GM18505 (cell line): Measurements from ENCODE around the gene RASSF5.

Experiments used
- ATAC-seq: cut with Tn5 transposase; IDR thresholded peaks from one replicate; pipeline ENCODE4 v1.9.1; 2021; ENCODE audit not compliant: unreplicated experiment
- POLR2A ChIP-seq: IDR thresholded peaks from 4 replicates; pipeline ENCODE4 v1.6.1; 2011; ENCODE audit warnings: borderline replicate concordance; ENCODE audit not compliant: insufficient read depth, insufficient read length; ENCODE audit errors: extremely low read depth

RASSF5 gene

DNA sequence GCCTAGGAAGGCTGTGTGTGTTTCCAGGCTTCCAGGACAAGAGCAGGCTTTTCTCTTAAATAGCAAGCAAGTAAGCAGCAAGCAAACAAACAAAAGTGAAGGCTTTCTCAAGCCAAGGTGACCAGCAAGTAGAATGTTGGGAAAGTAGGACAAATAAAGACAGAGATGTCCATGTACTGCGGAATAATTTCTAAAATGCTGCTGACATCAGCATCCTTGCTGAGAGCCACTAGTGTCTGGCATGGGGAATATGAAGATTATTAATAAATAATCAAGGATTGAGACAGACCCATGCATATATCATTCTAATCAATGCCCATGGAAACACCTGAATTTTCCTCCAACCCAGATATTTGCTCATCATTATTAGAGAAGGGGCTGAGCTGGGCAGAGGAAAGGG lies 121.6 kb downstream of the RASSF5 start:
- no peak for TF ChIP-seq POLR2A
- no peak for ATAC-seq

- ATAC-seq: no peak
- TF ChIP-seq POLR2A: no peak
Observed at GRCh38 chr1:206631085-206631509, 123.8 kb downstream of the RASSF5 start.

- TF ChIP-seq POLR2A: no peak
- ATAC-seq: no peak
Observed at GRCh38 chr1:206633708-206634121, 126.4 kb downstream of the RASSF5 start.

GRCh38 chr1:206634365-206635079 lies 127.2 kb downstream of the RASSF5 start:
- ATAC-seq: no peak
- no peak for TF ChIP-seq POLR2A

GRCh38 chr1:206635080-206635977 lies 128.0 kb downstream of the RASSF5 start, which contains the start of gene DYRK3:
Gene DYRK3, plus strand, starts transcription at chr1:206635536. Its CDS starts 168 bp downstream, at chr1:206635704.
- peak; percentile 85 for ATAC-seq
- TF ChIP-seq POLR2A: peak; percentile 89

DNA sequence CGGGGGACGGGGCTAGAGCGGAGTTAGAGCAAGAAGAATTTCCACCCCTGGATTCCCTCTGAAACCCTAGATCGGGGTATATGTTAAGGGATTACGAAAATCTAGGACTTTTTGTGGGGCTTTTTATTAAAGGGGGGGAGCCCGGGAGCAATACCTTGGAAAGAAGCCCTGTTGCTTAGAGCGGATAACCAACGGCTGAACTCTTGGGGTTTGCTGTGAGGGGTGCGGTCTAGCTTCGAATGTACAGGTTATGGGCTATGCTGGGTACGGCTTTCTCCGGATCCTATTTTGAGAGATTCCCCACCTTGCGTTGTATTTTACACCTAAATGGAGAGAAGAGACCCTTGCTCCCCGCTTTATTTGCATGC lies 128.6 kb downstream of the RASSF5 start:
- TF ChIP-seq POLR2A: no peak
- ATAC-seq: no peak

DNA sequence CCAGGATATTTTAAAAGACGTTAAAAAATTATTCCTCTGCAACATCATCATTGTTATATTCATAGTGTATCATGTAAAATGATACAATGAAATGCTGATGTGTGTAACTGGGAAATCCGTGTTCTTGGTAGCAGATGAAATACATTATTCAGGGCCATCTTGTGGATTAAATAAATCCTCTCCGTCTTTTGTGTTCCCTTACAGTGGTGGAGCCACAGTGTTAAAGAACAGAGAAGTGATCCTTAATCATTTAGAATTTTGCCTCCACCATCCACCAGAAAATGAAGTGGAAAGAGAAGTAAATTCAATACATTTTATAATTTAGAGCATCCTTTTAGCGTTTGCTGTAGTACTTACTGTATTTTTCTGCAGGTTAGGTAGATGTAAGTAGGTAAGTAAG lies 129.3 kb downstream of the RASSF5 start:
- no peak for TF ChIP-seq POLR2A
- no peak for ATAC-seq

GRCh38 chr1:206637605-206638004 lies 130.3 kb downstream of the RASSF5 start:
- no peak for TF ChIP-seq POLR2A
- ATAC-seq: no peak
